Hepatic stellate cell (primary cell): ENCODE measurements around the gene CKMT2.

Experiments used
- DNase-seq: peaks from one replicate; pipeline ENCODE4 v3.0.0; 2011; ENCODE audit warnings: low spot score

CKMT2 gene

DNA sequence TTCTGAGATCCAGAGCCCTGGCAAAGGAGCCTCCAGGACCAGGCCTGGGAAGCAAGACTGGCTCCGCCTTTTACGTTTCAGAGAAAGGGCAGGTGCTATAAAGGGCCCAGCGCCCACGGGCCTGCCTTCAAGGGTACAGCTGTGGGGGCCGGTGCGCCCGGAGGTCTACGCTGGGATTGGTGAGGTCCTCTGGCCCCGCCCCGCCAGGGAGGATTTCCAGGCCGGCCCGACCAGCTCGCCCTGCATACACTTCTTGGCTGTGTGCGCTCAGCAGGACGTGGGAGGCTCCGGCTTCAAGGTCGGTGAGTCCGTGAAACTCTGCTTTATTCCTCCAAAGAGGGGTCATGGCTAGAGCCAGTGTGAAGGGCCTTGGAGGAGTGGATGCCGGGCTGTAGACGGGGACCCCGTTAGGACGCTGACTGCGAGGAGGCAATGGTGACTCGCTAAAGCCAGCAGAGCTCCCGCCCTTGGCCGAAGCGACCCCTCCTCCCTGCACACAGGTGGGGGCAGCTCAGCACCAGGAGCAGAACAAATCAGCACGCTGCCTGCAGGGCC, at the start of gene CKMT2:
TSS of gene CKMT2 (plus strand) at position 243 of the 555 bp plus-strand sequence. CDS start 17,811 bp downstream, outside the sequence.
- DNase-seq: peak; percentile 48

DNA sequence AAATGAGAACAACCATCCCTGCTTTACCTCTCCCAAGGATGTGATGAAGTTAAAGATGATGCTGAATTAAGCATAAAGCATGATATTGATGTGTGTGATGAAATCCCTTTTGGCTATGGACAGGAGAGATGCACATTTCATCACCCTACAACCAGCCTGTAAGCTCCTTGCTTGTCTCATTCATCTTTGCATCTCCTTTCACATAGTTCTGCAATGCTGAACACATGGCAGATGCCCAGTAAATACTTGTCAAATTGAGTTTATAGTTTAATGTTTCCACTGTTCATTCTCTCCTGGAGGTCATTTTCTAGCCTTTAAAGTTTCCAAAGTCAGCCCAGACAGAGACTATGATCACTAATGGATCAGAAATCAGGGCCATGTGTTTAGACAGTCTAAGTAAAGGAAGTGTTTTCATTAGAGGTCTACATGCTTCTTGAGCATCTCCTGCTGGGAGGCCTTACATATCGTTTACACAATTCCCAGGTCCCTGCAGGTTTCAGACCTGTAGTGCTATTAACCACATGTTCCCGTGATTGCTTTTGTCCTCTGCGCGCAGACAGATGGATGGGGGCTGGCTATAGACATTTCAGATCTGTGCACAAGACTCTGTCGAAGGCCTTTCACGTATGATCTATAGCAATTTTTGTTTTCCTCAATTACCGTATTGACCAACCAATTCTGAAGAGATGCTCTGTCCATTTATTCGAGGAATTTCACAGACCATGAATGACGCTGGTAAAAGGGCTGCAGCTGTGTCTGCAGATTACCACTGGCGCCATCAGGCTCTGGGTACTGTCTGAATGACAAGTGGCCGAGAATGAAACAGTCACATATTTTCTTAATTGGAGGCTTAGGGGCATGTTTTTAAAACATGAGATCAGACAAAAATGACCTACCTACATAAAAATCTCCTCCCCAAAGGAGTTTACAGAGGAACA, 49.0 kb upstream of the CKMT2 start:
- no peak for DNase-seq

DNA sequence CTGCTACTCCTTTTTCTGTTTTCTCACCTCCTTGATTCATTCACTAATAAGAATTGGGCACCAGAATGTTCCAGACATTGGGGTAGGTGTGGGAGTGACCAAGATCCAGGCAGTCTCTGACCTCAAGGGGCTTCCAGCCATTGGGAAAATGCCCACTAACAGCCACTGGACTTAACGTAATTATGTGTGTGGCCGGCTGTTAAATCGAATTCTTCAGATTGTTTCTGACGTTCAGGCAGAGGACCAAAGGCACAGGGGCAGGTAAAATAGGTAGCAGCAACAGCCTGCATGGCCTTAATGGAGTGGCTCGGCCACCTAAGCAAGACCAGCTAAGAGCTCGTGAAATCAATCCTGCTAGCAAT, 48.4 kb upstream of the CKMT2 start:
- no peak for DNase-seq

DNA sequence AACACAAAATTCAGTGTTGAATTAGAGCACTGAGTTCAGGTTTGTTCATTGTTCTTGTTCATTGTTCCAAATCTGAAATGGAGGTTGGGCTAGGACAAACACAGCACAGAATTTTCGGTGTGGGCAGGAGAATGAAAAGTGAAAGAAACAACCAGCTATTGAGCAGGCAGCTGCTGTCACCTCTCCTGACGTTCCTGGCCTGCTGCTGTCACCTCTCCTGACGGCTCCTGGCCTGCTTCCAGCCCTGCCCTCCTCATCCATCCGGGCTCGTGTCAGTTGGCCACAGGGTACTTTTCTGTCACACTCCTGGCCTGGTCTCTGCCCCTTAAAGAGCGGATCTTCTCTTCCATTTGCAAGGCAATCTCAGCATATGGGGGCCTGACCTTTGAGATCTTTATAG, 45.2 kb upstream of the CKMT2 start:
- no peak for DNase-seq

DNA sequence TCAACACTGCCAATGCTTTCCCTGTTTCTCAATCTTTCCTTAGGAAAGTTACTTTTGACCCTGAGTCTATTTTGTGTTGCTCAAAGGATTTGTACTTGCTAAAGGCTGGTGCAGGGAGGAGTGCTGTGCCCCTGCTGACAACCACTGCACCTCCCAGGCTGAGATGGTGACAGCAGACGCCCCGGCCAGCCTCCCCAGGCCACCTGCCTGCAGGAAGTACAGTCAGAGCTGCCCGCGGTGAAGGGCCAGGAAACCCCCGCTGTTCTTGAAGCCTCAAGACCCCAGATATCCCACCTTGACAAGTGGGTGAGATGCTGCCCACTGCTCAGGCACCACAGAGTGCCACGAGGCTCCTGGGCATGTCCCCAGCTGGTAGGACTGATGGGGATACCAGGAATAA, 44.2 kb upstream of the CKMT2 start:
- DNase-seq: no peak

DNA sequence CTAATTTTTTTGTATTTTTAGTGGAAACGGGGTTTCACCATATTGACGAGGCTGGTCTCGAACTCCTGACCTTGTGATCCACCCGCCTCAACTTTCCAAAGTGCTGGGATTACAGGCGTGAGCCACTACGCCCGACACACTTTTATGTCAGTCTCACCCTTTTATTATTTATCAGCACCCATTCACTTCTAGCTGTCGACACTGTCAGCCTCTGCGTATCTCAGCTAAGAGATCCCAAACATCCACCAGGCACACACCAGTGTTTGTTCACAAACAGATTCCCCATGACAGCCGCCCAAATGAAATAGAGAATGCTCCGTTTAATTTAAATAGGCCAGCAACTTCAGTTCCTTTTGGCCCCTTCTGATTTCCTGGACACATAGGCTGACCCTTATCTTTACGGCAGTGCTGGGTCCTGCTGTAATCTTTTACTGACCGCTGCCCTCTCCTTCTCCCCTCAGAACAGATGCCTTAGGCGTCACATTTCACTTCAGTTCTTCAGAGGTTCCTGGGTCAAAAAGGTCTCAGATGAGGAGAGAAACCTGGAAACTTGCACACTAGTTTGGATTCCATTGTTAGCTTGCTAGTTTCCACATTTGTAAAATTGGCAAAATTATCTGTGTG, 43.1 kb upstream of the CKMT2 start:
- no peak for DNase-seq

DNA sequence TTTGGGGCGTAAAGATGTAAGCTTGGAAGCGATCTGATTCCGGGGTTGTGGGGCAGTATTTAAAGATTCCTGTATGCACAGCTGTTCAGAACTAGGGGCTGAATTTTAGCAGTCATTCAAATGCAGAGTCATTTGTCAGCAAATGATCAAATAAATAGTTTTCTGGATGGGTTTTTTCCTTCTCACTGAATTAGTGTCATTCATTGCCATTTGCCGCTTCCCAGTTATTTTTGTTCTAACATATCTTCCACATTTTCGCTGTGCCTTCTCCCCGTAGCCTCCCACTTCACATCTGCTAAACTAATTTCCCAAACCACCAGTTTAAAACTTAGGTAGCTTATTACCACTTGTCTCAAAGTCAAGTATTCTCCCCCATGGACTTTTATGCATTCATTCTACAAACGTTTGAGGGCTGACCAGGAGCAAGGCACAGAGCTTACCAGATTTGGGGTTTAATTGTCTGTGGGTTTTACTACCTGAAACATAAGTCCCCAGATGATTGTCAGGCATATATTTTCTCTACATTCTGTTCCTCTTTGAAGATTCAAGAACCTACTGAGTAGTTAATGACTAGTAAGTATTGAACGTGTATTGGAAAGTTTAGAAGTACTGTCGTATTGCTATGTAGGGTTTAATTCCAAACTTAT, 41.3 kb upstream of the CKMT2 start:
- DNase-seq: no peak

DNA sequence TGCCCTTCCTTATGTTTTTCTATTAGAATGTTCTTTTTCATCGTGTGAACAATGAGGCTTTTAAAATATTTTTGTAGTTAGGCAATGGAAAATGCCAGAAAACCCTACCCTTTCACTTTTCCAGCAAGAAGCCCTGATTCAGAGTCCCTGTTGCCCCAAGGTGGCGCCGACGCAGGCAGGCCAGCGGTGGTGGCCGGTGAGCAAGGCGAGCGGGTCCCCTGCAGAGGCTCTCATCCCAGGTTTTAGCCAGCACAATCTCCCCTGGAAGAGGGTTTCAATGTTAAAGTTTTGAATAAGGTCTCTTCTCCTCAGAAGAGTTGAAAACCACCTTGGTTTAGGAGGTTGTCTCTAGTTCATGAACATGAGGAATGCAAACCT, 40.8 kb upstream of the CKMT2 start:
- no peak for DNase-seq

DNA sequence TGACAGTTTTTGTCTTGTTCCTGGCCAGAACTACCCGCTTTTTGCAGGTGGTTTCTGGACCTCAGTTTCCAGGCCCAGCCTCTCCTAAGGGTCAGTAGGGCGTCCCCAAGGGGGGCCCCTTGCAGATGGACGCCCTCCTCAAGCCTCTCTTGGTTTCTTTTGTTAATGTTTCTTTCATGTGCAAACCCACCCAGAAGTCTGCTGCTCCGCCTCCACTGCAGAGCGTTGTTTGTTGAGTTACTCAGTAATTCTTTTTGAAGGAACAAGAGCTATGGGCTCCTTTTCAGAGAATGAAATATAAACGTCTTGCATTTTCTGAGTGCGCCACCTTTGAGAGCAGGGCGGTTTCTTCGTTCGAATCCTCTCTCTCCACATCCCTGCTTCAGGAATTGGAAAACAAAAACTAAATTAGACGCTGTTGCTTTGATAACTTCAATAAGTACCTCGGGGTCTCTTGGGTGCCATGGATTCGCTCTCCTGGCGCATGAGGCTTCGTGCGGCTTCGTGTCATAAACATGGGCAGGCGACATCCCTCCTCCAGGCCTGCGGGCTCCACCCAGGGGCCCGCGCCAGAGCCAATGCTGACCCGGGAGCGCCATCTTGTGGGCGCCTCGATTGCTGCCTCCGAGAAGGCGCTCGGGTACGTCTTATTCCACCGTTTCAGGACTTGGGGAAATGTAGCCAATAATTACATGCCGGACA, 38.3 kb upstream of the CKMT2 start:
- peak; percentile 91 for DNase-seq

DNA sequence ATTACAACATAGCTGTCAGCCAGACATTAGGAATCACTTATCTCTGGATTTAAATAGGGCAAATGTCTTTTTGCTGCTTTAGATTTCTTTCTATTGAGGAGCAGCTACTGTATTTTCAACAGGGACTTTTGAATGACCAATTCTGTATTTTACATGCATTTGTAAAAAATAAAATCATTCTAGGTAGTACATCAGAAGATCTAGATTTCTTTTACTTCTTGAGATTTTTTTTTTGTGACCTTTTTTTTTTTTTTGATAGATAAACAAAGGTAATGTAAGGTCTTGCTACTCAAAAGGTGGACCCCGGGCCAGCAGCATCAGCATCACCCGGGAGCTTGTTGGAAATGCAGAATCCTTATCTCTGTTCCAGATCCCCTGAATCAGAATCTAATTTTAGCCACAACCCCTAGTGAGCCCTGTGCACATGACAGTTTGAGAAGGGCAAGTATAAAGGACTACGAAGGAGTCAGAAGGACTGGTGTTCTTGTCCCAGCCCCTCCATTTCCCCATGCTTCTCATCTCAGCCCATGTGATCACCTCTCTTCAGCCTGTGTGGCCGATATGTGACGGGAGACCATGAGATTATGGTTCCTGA, 37.7 kb upstream of the CKMT2 start:
- DNase-seq: peak; percentile 32

DNA sequence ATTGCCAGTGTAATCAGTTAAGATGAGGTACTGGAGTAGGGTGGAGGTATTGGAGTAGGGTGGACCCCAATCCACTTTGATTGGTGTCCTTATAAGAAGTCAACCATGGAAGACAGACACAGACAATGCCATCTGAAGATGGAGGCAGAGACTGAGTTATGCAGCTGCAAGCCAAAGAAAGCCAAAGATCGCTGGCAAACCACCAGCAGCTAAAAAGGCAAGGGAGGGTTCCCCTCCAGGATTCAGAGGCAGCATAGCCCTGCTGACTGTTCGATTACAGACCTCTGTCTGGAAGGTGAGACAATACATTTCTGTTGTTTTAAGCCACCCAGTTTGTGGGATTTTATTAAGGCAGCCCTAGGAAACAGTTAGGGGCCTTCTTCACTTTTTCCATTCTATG, 30.5 kb upstream of the CKMT2 start:
- DNase-seq: no peak

DNA sequence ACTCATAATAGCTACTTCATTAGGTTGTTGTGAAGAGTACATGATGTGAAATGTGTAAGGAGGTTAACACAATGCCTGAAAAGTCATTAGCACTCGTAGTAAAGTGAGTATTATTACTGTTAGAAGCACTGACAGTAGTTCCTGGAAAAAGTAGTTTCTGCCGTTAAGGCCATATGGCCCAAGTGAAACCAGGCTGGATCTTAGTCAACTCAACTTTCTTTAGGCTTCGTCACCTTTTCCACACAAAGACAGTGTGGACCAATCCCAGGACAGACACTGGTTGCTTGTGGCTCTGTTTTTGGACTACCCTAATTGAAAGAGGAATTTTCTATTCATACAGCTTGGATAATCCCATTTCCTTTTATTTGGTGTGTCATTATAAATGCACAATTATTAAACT, 29.4 kb upstream of the CKMT2 start:
- no peak for DNase-seq

DNA sequence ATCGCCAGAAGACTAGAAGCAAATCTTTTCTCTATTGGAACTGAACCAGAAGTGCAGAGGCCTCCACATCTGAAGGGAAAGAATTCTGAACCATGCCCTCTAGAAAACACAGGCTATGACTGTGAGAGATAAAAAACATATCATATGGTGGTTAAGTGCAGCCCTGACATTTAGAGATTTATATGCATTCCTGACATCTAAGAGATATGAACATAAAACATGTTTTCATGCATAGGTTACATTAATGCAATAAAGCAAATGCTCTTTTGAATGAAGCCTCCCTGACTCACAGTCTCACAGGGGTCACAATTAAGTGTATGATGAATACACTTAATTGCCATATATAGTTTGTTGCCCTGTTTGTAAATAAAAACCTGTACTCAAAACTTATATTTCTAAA, 28.9 kb upstream of the CKMT2 start:
- DNase-seq: no peak

DNA sequence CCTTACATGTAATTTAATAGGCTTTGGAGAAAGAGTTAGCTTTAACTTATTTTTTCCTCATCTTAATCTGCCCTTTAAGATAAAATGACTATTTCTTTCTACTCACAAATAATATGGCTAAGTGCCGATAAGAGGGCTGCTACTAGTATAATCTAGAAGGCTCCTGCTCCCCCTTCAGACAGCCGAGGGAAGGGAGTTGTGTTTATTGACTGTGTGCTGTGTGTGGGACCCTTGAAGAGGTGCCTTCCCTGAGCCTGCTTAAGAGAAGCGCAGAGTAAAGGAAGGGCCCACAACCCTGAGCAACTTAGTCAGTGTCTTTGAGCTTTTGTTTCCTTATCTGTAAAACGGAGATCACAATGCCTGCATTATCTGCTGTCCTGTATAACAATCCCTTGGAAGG, 28.1 kb upstream of the CKMT2 start:
- no peak for DNase-seq

DNA sequence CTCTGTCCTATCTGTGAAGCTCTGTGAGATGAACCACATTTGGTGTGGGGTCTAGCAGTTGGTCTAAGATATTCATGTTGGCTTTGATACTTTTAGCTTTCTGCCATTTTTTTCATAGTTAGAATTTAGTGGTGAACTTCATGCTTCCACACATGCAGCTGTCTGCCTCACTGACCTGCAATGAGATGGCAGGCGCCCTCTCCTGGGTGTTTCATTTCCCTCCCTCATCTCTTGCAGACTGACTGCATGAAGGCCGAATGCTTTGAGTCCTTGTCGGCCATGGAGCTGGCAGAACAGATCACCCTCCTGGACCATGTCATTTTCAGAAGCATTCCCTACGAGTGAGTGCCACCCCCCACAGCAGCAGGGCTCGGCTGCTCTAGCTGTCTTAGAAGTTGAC, 26.1 kb upstream of the CKMT2 start:
- peak; percentile 20 for DNase-seq

DNA sequence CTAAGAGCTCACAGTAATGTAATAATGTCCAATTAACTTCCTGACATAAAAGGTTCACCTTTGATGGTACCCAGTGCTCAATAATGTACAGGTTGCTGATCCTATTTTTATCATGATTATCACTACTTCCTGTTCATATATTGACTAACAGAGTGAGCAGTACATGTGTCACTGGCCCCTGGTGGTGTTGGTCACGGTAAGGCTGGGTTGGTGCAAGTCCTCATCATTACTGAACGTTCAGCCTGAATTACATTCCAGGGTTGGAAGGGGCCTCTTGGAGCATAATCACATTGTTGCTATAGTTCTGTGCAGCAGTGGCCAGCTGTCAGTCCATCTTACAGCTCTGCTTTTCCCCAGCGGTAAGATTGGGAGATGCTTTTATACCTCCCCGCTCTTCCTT, 24.2 kb upstream of the CKMT2 start:
- no peak for DNase-seq

DNA sequence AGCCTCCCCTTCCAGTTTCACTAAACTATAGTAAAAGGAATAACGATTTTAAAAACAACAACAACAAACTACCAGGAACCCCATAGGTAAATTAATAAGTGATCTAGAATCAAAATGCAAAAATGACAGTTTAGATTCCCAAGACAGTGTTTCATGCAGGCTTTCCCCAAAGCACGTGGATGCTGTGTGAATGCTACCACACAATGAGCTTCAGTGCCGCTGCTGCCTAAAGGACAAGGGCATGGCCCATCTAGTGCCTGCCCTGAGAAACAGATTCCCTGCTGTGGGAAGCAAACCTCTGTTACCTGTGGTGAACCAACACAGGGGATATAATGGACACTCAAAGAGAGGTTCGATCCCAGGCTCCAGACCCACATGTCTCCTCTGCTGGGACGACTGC, 23.7 kb upstream of the CKMT2 start:
- no peak for DNase-seq

DNA sequence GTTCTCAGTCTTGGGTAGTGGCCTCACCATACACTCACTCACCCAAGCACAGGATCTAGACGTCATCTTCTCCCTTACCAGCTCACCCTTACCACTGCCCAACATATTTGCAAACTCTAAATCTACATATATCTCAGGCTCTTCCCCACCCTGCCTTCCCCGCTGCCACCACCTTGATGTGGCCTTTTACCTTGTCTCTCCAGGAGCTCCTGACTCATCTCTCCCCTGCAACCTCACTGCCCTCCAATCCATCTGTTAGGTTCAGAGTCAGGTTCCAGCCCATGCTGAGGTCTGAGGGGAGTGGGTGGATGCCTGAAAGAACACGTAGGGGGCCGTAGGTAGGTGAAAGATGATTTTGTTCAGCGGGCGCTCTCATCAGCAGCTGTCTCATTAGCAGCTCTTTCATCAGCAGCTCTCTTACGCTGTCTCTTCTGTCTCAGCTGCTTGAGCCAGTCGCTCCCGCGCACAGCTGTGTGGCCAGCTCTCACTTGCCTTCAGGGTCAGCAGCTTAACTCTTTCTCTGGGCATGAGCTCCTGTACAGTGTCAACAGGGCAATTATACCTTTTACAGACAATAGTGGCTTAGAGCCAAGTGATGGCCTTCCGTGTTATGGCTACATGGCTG, 23.1 kb upstream of the CKMT2 start:
- no peak for DNase-seq

DNA sequence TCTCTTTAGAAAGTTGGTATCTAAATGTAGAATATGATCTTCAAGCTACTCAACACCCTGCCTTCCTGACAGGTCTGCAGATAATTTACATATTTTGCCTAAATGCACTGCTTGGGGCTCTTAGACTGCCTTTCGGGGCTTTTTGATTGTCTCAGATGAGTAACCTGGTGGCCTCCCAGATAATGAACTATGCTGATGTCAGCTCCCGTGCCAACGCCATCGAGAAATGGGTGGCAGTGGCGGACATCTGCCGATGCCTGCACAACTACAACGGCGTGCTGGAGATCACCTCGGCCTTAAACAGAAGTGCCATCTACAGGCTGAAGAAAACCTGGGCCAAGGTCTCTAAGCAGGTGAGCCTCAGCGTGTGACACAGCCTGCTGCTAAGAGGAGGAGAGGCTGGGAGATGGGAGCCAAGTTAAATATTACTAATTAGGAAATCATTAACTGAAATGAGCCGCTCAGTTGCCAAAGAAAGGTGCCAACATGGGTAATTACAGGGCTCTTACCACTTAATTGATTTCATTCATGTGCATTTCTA, 20.8 kb upstream of the CKMT2 start:
- no peak for DNase-seq

DNA sequence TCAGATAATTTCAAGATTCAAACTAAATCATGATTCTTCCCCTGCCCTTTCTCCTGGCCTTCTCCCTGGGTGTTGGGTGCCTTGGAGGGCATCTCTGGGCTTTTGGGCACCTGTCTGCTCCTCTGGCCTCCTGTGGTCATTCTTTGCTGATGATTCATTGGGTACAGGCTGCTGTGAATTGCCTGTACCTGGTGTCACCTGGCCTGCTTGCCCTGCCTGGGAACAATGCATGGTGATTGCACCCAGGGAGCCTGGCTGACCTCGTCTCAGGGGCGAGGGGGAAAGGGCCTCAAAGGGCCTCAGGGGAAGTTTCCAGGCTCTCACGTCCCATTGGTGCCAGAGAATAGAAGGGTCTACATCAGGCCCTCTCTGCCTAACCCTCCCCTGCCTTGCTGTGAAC, 20.1 kb upstream of the CKMT2 start:
- DNase-seq: no peak

DNA sequence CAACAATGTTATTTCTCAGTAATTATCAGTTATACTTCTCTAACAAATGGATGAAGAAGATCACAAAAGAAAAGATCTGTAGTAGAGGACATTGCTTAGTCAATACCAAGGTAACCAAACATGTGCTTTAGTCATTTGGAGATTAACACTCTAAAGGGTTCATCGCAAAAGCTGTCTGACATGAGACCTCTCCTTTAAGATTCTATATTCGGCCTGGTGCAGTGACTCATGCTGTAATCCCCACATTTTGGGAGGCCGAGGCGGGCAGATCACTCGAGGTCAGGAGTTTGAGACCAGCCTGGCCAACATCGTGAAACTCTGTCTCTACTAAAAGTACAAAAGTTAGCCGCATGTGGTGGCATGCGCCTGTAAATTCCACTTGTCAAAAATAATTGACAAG, 18.3 kb upstream of the CKMT2 start:
- DNase-seq: no peak
